Tibial artery (tissue), 4 donors: ENCODE data around the gene CRY2.
"Not testable (repeated sequence)": the region's sequence is repeated elsewhere in the genome, so short reads cannot be mapped to it uniquely, and the experiment has no call there.

ENCODE experiments used
- DNase-seq, 2 donors: peaks; one replicate each; pipeline ENCODE4 v3.0.0-alpha.2; 2019
- H3K27ac ChIP-seq, 2 donors: fragments of 200-600 bp; sonication (generic) in 1 of 2; 1 replicate in 1 of 2; 2 replicates in 1 of 2; pipeline ENCODE4 v1.5.1; 2018 to 2019; ENCODE audit warnings: mild to moderate bottlenecking in 1 of 2
- H3K27me3 ChIP-seq, 2 donors: fragments of 200-600 bp; sonication (generic) in 1 of 2; one replicate each; pipeline versions ENCODE4 v1.5.1 to v1.6.0; 2016 to 2019
- H3K36me3 ChIP-seq, 3 donors: fragments of 200-600 bp; sonication (generic) in 2 of 3; one replicate each; pipeline ENCODE4 v1.5.1; 2016 to 2019; ENCODE audit warnings: mild to moderate bottlenecking in 2 of 3
- H3K4me1 ChIP-seq, 4 donors: fragments of 200-600 bp; sonication (generic) in 2 of 4; 1 replicate in 3 of 4; 2 replicates in 1 of 4; pipeline ENCODE4 v1.5.1; 2016 to 2019
- H3K4me3 ChIP-seq, 2 donors: fragments of 200-600 bp; sonication (generic) in 1 of 2; 1 replicate in 1 of 2; 2 replicates in 1 of 2; pipeline ENCODE4 v1.5.1; 2018 to 2019; ENCODE audit warnings: mild to moderate bottlenecking in 2 of 2
- H3K9me3 ChIP-seq, 3 donors: fragments of 200-600 bp; sonication (generic) in 1 of 3; one replicate each; pipeline ENCODE4 v1.5.1; 2016 to 2019
- CTCF ChIP-seq, 2 experiments: fragments of 200-600 bp in 1 of 2; fragments of 450-650 bp in 1 of 2; IDR thresholded peaks; one replicate each; pipeline ENCODE4 v1.5.1; 2017 to 2019; ENCODE audit warnings: antibody characterized with exemption in 2 of 2, mild to moderate bottlenecking in 1 of 2, moderate library complexity in 1 of 2
- intact Hi-C: fragments of 100-400 bp; cut with DNase I; formaldehyde crosslinking; loops from one replicate; pipeline ENCODE4 v1.15.0; 2023; ENCODE audit warnings: low total_unique reads

The CRY2 gene

GRCh38 chr11:45806072-45806933, 41.0 kb upstream of the CRY2 start:
- Histone ChIP-seq H3K9me3 (no peaks in the 10 kb centered on the region), H3K4me1 (peaks cover 0 to 55% (median 31%) of the 10 kb centered on the region in 4 donors), H3K27me3 (no peaks in the 10 kb centered on the region), H3K4me3 (peak overlapping the region; percentile 84 to 91), H3K27ac (peak overlapping the region in 1 of 2 donors; percentile 94), H3K36me3 (peaks cover 5 to 36% (median 23%) of the 10 kb centered on the region in 3 donors)
- peak in 1 of 2 donors; percentile 61 for DNase-seq
- no peak for TF ChIP-seq CTCF (IDR thresholded peaks at IDR 0.05)
- intact Hi-C loops, result no loop called here

DNA sequence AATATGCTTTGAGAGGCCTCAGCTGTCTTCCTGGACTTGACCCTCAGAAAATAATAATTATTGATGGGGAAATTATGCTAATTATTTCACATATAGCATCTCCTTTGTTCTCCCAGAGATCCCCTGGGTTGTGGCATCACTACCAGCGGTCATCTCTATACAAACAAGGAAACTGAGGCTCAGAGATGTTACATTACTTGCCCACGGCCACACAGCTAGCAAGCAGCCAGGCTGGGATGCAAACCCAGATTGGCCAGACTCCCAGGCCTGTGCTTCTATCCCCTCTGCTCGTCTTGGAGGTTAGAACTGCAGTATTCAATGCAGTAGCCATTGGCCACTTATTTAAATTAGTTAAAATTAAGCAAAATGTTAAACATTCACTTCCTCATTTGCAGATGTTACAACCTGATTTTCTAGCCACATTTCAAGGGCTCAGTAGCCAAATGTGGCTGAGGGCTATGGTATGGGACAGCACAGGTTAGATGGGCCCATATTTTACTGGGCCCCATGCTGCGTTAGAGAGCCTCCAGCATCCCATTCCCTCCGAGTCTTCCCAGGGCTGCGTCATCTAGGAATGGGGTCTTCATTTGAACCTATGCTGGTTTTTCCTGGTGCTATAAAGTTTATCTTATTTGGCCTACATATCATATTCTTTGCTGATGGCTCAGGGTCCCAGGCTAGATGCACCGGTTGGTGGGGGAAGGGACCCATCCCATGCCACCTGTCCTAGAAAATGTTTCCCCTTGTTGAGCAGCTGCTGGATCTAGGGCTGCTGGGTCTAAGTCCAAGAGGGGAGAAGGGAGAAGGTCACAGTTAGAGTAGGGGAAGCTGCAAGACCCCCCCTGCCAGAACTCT, 40.1 kb upstream of the CRY2 start:
- H3K4me3 ChIP-seq, result peak overlapping the region in 1 of 2 donors; percentile 4
- DNase-seq, result peak in 1 of 2 donors; percentile 29

GRCh38 chr11:45807792-45808238, 39.5 kb upstream of the CRY2 start:
- Histone ChIP-seq H3K4me1 (peaks cover 0 to 55% (median 31%) of the 10 kb centered on the region in 4 donors), H3K36me3 (peaks cover 8 to 50% (median 36%) of the 10 kb centered on the region in 3 donors), H3K27me3 (no peaks in the 10 kb centered on the region), H3K27ac (no peak overlapping the region), H3K9me3 (no peaks in the 10 kb centered on the region), H3K4me3 (peak overlapping the region in 1 of 2 donors; percentile 4)
- no peak for TF ChIP-seq CTCF (IDR thresholded peaks at IDR 0.05)
- DNase-seq, result peak in 1 of 2 donors; percentile 39
- intact Hi-C loops, result no loop called here

More for the DNA sequence above, 40.1 kb upstream of the CRY2 start:
- TF ChIP-seq CTCF (IDR thresholded peaks at IDR 0.05), result no peak
- Histone ChIP-seq H3K9me3 (no peaks in the 10 kb centered on the region), H3K27ac (no peak overlapping the region), H3K27me3 (no peaks in the 10 kb centered on the region), H3K4me1 (peaks cover 0 to 55% (median 31%) of the 10 kb centered on the region in 4 donors), H3K36me3 (peaks cover 8 to 45% (median 32%) of the 10 kb centered on the region in 3 donors)
- intact Hi-C loops, result no loop called here

GRCh38 chr11:45808427-45808826, 38.8 kb upstream of the CRY2 start:
- intact Hi-C loops, H3K27ac ChIP-seq, H3K27me3 ChIP-seq, H3K4me3 ChIP-seq, H3K9me3 ChIP-seq: not testable (repeated sequence)
- DNase-seq, result peak in 1 of 2 donors; percentile 52
- Histone ChIP-seq H3K36me3 (peaks cover 8 to 50% (median 36%) of the 10 kb centered on the region in 3 donors), H3K4me1 (peaks cover 0 to 55% (median 31%) of the 10 kb centered on the region in 4 donors)

DNA sequence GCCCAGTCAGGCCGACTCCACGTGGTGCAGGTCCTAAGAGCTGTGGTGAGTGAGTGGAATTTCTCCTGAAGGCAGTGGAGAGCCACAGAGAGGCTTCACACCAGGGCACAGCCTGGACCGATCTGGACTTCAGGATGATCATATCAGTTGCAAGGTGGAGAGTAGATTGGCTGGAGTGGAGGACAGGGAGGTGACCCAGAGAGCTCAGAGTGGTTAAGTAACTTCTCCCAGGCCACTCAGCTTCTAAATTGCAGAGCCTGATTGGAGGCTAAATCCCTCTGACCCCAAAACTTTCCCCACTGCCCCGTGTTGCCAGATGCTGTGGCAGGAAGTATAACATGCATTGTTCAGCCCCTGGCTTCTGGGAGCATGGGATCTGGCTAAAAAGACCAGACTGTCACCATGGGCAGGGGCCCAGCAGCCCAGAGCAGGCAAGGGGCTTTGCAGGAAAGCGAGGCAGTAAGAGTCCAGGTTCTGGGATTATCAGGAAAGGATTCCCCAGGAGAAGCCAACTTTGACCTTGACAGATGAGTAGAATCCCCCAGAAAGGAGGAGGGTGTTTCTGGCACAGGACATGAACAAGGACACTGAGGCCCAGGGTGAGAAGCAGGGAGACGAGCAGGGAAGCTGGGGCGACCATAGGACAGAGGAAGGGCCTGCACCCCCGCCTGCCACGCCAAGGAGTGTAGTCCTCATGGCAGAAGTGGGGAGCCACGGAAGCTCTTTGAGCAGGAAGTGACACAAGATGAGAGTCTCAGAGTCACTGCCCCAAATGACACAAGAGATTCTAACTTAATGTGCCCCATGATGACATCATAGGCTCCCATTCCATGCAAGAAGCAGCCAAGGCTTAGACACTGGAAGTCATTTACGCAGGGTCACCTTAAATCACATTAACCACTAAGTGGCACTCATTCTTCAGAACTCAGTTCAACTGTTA, 37.5 kb upstream of the CRY2 start:
- peaks cover 0 to 49% (median 31%) of the 10 kb centered on the region in 4 donors for H3K4me1 ChIP-seq
- no peak overlapping the region for H3K4me3 ChIP-seq
- DNase-seq, result peak in 1 of 2 donors; percentile 59
- H3K36me3 ChIP-seq, result peaks cover 8 to 50% (median 36%) of the 10 kb centered on the region in 3 donors
- H3K27me3 ChIP-seq, result no peaks in the 10 kb centered on the region
- no peak for TF ChIP-seq CTCF (IDR thresholded peaks at IDR 0.05)
- intact Hi-C loops, result no loop called here
- no peak overlapping the region for H3K27ac ChIP-seq
- H3K9me3 ChIP-seq, result no peaks in the 10 kb centered on the region
